Calu3 (cell line): Measurements from ENCODE around the gene SPI1. TPM values are rescaled to one million over a fixed set of nuclear protein-coding genes. Genes with fewer than 3 reads are reported as not detected.

ENCODE experiments used
- BruUV-seq: library from RNA; stranded (reverse); fragments of 400-500 nt; replicated peaks from 2 replicates; lab custom pipeline; 2021; lab: Mats Ljungman, UMichigan
- CTCF ChIA-PET: fragments of 300-600 bp; sonication (Branson Sonifier 250); formaldehyde crosslinking; loops from one replicate; lab custom pipeline; 2022; ENCODE audit warnings: antibody characterized with exemption; lab: Charles Lee
- DNase-seq: peaks from one replicate; pipeline ENCODE4 v3.0.0; 2022
- H3K27ac Mint-ChIP-seq: one replicate; pipeline ENCODE4 v1.8.0; 2022; ENCODE audit warnings: mixed read lengths; ENCODE audit not compliant: unreplicated experiment
- H3K27me3 Mint-ChIP-seq: one replicate; pipeline ENCODE4 v1.8.0; 2022; ENCODE audit warnings: mixed read lengths; ENCODE audit not compliant: unreplicated experiment
- H3K36me3 Mint-ChIP-seq: one replicate; pipeline ENCODE4 v1.8.0; 2022; ENCODE audit warnings: mild to moderate bottlenecking, moderate library complexity, mixed read lengths; ENCODE audit not compliant: insufficient read depth, unreplicated experiment
- H3K4me1 Mint-ChIP-seq: one replicate; pipeline ENCODE4 v1.8.0; 2022; ENCODE audit warnings: mild to moderate bottlenecking, low read depth, mixed read lengths; ENCODE audit not compliant: unreplicated experiment
- H3K4me3 Mint-ChIP-seq: one replicate; pipeline ENCODE4 v1.8.0; 2022; ENCODE audit warnings: mild to moderate bottlenecking, low read depth, moderate library complexity, mixed read lengths; ENCODE audit not compliant: unreplicated experiment
- H3K9me3 Mint-ChIP-seq: one replicate; pipeline ENCODE4 v1.8.0; 2022; ENCODE audit warnings: low read depth, mixed read lengths; ENCODE audit not compliant: unreplicated experiment
- intact Hi-C: fragments of 100-400 bp; cut with micrococcal nuclease; formaldehyde crosslinking; loops from one replicate; pipeline ENCODE4 v1.10.0; 2022; ENCODE audit not compliant: unreplicated experiment
- total RNA-seq: library from RNA; stranded (reverse); gene quantifications from 2 replicates; pipeline ENCODE4 v1.2.3, GENCODE V29; 2022
- TF ChIP-seq, protein P1 (sequence below): fragments of 200-600 bp; IDR thresholded peaks from one replicate; pipeline ENCODE4 v1.8.0; 2022; ENCODE audit warnings: antibody characterized with exemption; ENCODE audit not compliant: unreplicated experiment

The SPI1 gene
- total RNA-seq, 1 experiment from 2014 or later: not detected

DNA sequence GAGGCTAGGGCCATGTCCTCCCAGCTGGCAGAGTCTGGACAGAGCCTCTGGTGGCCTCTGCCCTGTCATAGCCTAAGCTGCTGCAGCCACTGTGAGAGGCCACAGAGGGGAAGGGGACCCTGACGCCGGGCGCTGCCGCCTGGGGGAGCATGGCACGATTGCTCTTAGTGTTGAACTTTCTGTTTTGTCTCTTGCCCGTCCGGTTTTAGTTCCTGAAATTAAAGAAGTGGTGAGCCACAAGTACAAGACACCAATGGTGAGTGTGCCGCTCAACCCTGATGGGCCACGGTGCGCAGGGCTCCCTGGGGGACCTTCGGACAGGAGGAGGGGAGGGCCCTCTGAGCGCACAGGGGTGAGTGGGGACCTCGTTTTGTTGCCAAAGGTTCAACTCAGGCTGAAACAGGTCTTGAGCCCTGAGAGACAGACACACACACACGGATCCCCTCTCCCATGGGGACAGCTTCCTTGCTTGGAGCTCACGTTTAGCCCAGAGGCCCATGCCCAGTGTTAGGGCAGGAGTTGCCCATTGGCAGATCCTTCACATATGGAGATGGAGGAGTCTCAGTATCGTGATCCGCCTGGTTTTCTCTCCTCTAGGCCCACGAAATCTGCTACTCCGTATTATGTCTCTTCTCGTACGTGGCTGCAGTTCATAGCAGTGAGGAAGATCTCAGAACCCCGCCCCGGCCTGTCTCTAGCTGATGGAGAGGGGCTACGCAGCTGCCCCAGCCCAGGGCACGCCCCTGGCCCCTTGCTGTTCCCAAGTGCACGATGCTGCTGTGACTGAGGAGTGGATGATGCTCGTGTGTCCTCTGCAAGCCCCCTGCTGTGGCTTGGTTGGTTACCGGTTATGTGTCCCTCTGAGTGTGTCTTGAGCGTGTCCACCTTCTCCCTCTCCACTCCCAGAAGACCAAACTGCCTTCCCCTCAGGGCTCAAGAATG, 49.6 kb downstream of the SPI1 start:
- DNase-seq: no peak
- H3K4me3 Mint-ChIP-seq: no peak overlapping the region
- H3K9me3 Mint-ChIP-seq: no peaks in the 10 kb centered on the region
- TF ChIP-seq, protein P1, sequence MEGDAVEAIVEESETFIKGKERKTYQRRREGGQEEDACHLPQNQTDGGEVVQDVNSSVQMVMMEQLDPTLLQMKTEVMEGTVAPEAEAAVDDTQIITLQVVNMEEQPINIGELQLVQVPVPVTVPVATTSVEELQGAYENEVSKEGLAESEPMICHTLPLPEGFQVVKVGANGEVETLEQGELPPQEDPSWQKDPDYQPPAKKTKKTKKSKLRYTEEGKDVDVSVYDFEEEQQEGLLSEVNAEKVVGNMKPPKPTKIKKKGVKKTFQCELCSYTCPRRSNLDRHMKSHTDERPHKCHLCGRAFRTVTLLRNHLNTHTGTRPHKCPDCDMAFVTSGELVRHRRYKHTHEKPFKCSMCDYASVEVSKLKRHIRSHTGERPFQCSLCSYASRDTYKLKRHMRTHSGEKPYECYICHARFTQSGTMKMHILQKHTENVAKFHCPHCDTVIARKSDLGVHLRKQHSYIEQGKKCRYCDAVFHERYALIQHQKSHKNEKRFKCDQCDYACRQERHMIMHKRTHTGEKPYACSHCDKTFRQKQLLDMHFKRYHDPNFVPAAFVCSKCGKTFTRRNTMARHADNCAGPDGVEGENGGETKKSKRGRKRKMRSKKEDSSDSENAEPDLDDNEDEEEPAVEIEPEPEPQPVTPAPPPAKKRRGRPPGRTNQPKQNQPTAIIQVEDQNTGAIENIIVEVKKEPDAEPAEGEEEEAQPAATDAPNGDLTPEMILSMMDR: no peak
- H3K27ac Mint-ChIP-seq: no peak overlapping the region
- intact Hi-C loops: no loop called here
- no peaks in the 10 kb centered on the region for H3K27me3 Mint-ChIP-seq
- H3K4me1 Mint-ChIP-seq: no peaks in the 10 kb centered on the region
- peaks cover 19% of the 10 kb centered on the region for H3K36me3 Mint-ChIP-seq
- BruUV-seq: no TSS peak
- CTCF ChIA-PET: no interaction called here

DNA sequence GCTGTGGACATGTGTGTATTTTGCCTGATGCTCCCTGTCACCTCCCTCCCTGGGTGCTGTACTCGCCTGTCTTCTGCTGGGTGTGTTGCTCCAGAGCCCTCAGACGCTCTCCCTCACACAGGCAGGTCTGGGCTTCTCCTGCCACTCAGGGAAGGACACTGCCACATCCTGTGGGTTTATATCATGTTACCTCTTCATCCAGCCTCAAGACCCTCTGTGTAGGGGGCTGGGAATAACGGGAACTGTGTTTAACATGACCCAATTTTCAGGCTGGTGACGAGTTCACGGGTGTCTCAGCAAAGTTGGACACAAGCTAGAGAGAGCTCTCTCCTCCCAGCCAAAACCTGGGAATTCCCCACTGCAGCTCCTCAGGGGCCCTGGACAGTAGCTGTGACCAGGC, 50.4 kb downstream of the SPI1 start:
- CTCF ChIA-PET: no interaction called here
- Mint-ChIP-seq H3K4me1 (no peaks in the 10 kb centered on the region), H3K27me3 (no peaks in the 10 kb centered on the region), H3K9me3 (no peaks in the 10 kb centered on the region), H3K27ac (no peak overlapping the region), H3K36me3 (peaks cover 19% of the 10 kb centered on the region), H3K4me3 (no peak overlapping the region)
- intact Hi-C loops: no loop called here
- DNase-seq: no peak
- TF ChIP-seq, protein P1: no peak
- BruUV-seq: no TSS peak

DNA sequence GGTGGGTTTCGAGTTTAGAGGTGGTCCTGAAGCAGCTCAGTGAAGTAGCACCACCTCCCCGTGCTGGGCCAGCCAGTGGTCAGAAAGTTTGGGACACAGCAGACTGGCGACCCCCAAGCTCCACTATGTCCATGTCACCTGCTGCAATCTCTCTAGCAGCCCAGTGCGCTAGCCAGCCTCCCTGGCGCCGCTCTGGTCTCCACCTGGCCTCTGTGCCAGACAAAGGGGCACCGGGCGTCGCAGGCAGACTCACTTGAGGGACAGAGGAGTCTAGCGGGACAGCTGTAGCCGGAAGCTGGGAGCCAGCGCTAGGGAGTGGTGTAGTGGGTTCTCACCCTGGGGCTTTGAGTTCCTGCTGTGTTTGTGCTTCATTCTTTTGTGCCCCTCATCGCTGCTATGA, 51.3 kb downstream of the SPI1 start:
- Mint-ChIP-seq H3K27ac (no peak overlapping the region), H3K36me3 (peaks cover 19% of the 10 kb centered on the region), H3K27me3 (no peaks in the 10 kb centered on the region), H3K4me1 (no peaks in the 10 kb centered on the region), H3K9me3 (no peaks in the 10 kb centered on the region), H3K4me3 (no peak overlapping the region)
- no TSS peak for BruUV-seq
- DNase-seq: no peak
- intact Hi-C loops: no loop called here
- TF ChIP-seq, protein P1: no peak
- CTCF ChIA-PET: no interaction called here

DNA sequence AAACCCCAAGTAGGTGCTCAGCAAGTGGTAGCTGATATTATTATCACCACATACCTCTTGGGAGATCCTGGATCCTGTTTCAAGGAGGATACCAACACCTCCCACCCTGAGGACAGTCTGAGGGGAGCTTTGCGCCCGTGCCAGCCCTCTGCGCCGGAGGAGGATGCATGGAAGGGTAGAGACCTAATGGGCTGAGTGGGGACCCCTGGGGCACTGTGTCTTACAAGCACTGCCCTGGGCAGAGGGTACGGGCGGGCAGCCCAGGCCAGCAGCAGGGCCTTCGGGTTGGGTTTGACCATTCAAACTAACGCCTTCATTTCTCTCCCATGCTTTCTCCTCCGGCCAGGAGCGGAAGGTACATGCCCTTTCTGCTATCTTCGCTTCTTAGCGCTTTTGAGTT, 52.1 kb downstream of the SPI1 start:
- intact Hi-C loops: no loop called here

More for the DNA sequence above, 52.1 kb downstream of the SPI1 start:
- Mint-ChIP-seq H3K9me3 (no peaks in the 10 kb centered on the region), H3K27me3 (no peaks in the 10 kb centered on the region), H3K36me3 (peaks cover 13% of the 10 kb centered on the region), H3K4me1 (no peaks in the 10 kb centered on the region), H3K4me3 (no peak overlapping the region), H3K27ac (no peak overlapping the region)
- TF ChIP-seq, protein P1: no peak
- no TSS peak for BruUV-seq
- no peak for DNase-seq
- CTCF ChIA-PET: interaction anchor here (0.5 kb wide), 1 partner anchor 41 kb away, joined by 5 read pairs; no protein-coding TSS in a partner anchor
